Osteoblast (primary cell): Measurements from ENCODE around the gene ADCY2. TPM values are rescaled to one million over a fixed set of nuclear protein-coding genes. Genes with fewer than 3 reads are reported as not detected.
A peak's percentile ranks its signal among the peaks of the same experiment; 100 is the strongest.

Experiments used
- DNase-seq: peaks from one replicate; pipeline ENCODE4 v3.0.0; 2011; ENCODE audit warnings: low spot score, mixed read lengths; ENCODE audit not compliant: insufficient read length; ENCODE audit errors: missing footprints
- H2AFZ ChIP-seq: 2 replicates; pipeline ENCODE4 v1.6.0; 2011; ENCODE audit warnings: mild to moderate bottlenecking, low read length
- H3K27ac ChIP-seq: 2 replicates; pipeline ENCODE4 v1.5.1; 2011; ENCODE audit warnings: mild to moderate bottlenecking, low read depth, low read length, moderate library complexity
- H3K27me3 ChIP-seq: 2 replicates; pipeline ENCODE4 v1.6.0; 2012; ENCODE audit warnings: mild to moderate bottlenecking, control low read depth, inconsistent platforms, low read length, moderate library complexity; ENCODE audit not compliant: insufficient read depth
- H3K36me3 ChIP-seq: 2 replicates; pipeline ENCODE4 v1.5.1; 2011; ENCODE audit warnings: mild to moderate bottlenecking, low read length, control low read depth, moderate library complexity; ENCODE audit not compliant: insufficient read depth
- H3K4me1 ChIP-seq: 2 replicates; pipeline ENCODE4 v1.5.1; 2011; ENCODE audit warnings: mild to moderate bottlenecking, low read length, control low read depth, moderate library complexity; ENCODE audit not compliant: insufficient read depth
- H3K4me2 ChIP-seq: 2 replicates; pipeline ENCODE4 v1.6.0; 2011; ENCODE audit warnings: mild to moderate bottlenecking, low read length; ENCODE audit not compliant: insufficient read depth
- H3K4me3 ChIP-seq: fragments of 200-600 bp; sonication (generic); 3 replicates; pipeline ENCODE4 v1.5.1; 2012; ENCODE audit warnings: mild to moderate bottlenecking, low read length, inconsistent platforms; ENCODE audit not compliant: insufficient read depth
- H3K79me2 ChIP-seq: 2 replicates; pipeline ENCODE4 v1.6.0; 2012; ENCODE audit warnings: mild to moderate bottlenecking, low read length, control low read depth, inconsistent platforms; ENCODE audit not compliant: insufficient read depth
- H3K9me3 ChIP-seq: 2 replicates; pipeline ENCODE4 v1.5.1; 2011; ENCODE audit warnings: low read depth, low read length, control low read depth
- H4K20me1 ChIP-seq: 2 replicates; pipeline ENCODE4 v1.6.0; 2012; ENCODE audit warnings: mild to moderate bottlenecking, low read length, control low read depth; ENCODE audit not compliant: insufficient read depth
- CTCF ChIP-seq: IDR thresholded peaks from 2 replicates; pipeline ENCODE4 v1.5.1; 2011; ENCODE audit warnings: mild to moderate bottlenecking, low read depth, low read length, moderate library complexity; ENCODE audit errors: extremely low read depth
- total RNA-seq: library from RNA; depleted of rRNA; stranded (reverse); fragments of >200 nt; gene quantifications from 2 replicates; pipeline ENCODE4 v1.2.3, GENCODE V29; 2012

The ADCY2 gene
- total RNA-seq, 1 donor: under 0.01 TPM

- Histone ChIP-seq H2AFZ (no peak overlapping the region), H3K36me3 (no peaks in the 10 kb centered on the region), H3K4me2 (no peak overlapping the region), H4K20me1 (no peaks in the 10 kb centered on the region), H3K4me3 (no peak overlapping the region), H3K27me3 (peaks cover 9% of the 10 kb centered on the region), H3K79me2 (no peaks in the 10 kb centered on the region), H3K9me3 (no peaks in the 10 kb centered on the region), H3K4me1 (no peaks in the 10 kb centered on the region), H3K27ac (no peak overlapping the region)
- peak; percentile 60 for DNase-seq
- TF ChIP-seq CTCF: peak; percentile 51
Measured at GRCh38 chr5:7391814-7392692, 3.9 kb upstream of the ADCY2 start.

GRCh38 chr5:7392693-7393024 lies 3.3 kb upstream of the ADCY2 start:
- H3K4me3 ChIP-seq: no peak overlapping the region
- no peaks in the 10 kb centered on the region for H4K20me1 ChIP-seq
- no peaks in the 10 kb centered on the region for H3K79me2 ChIP-seq
- no peaks in the 10 kb centered on the region for H3K9me3 ChIP-seq
- H2AFZ ChIP-seq: no peak overlapping the region
- peaks cover 11% of the 10 kb centered on the region for H3K27me3 ChIP-seq
- no peaks in the 10 kb centered on the region for H3K4me1 ChIP-seq
- no peak overlapping the region for H3K4me2 ChIP-seq
- no peaks in the 10 kb centered on the region for H3K36me3 ChIP-seq
- no peak for TF ChIP-seq CTCF
- H3K27ac ChIP-seq: no peak overlapping the region
- DNase-seq: no peak

GRCh38 chr5:7393921-7394799 lies 1.8 kb upstream of the ADCY2 start:
- H3K4me3 ChIP-seq: no peak overlapping the region
- no peak overlapping the region for H2AFZ ChIP-seq
- DNase-seq: no peak
- no peaks in the 10 kb centered on the region for H3K36me3 ChIP-seq
- H3K9me3 ChIP-seq: no peaks in the 10 kb centered on the region
- H3K27me3 ChIP-seq: peaks cover 14% of the 10 kb centered on the region
- H3K4me1 ChIP-seq: no peaks in the 10 kb centered on the region
- H3K79me2 ChIP-seq: no peaks in the 10 kb centered on the region
- no peaks in the 10 kb centered on the region for H4K20me1 ChIP-seq
- no peak overlapping the region for H3K4me2 ChIP-seq
- TF ChIP-seq CTCF: no peak
- no peak overlapping the region for H3K27ac ChIP-seq
